Brain microvascular endothelial cell (primary cell): ENCODE measurements around the gene PCBP3.

Source experiments
- DNase-seq: peaks from one replicate; pipeline ENCODE4 v3.0.0-alpha.2; 2020
- H3K27ac ChIP-seq: fragments of 250-450 bp; sonication (Bioruptor Pico); 2 replicates; pipeline ENCODE4 v1.5.1; 2020; ENCODE audit warnings: mild to moderate bottlenecking, moderate library complexity
- H3K27me3 ChIP-seq: fragments of 250-450 bp; sonication (Bioruptor Pico); replicated peaks from 2 replicates; pipeline ENCODE4 v1.5.1; 2020; ENCODE audit warnings: mild to moderate bottlenecking
- H3K36me3 ChIP-seq: fragments of 250-450 bp; sonication (Bioruptor Pico); replicated peaks from 2 replicates; pipeline ENCODE4 v1.5.1; 2020; ENCODE audit warnings: mild to moderate bottlenecking
- H3K4me3 ChIP-seq: 2 replicates; pipeline ENCODE4 v1.5.1; 2011; ENCODE audit warnings: low read depth, mild to moderate bottlenecking, control low read depth, low read length, moderate library complexity
- CTCF ChIP-seq: IDR thresholded peaks from 2 replicates; pipeline ENCODE4 v1.5.1; 2011; ENCODE audit warnings: low read depth, mild to moderate bottlenecking, moderate library complexity, low read length, control low read depth, inconsistent platforms; ENCODE audit errors: missing control alignments
- in situ Hi-C: cut with HindIII; loops from 2 replicates; pipeline ENCODE4 v1.10.0; 2017; ENCODE audit warnings: low sequenced_read_pairs, low pct_ligation_motif_present

PCBP3 gene

GRCh38 chr21:45899317-45900033 is 255.9 kb downstream of the PCBP3 start:
- Histone ChIP-seq H3K36me3 (no peaks in the 10 kb centered on the region), H3K27me3 (no peaks in the 10 kb centered on the region), H3K4me3 (no peak overlapping the region), H3K27ac (no peak overlapping the region)
- in situ Hi-C loops, result no loop called here
- no peak for TF ChIP-seq CTCF
- no peak for DNase-seq

DNA sequence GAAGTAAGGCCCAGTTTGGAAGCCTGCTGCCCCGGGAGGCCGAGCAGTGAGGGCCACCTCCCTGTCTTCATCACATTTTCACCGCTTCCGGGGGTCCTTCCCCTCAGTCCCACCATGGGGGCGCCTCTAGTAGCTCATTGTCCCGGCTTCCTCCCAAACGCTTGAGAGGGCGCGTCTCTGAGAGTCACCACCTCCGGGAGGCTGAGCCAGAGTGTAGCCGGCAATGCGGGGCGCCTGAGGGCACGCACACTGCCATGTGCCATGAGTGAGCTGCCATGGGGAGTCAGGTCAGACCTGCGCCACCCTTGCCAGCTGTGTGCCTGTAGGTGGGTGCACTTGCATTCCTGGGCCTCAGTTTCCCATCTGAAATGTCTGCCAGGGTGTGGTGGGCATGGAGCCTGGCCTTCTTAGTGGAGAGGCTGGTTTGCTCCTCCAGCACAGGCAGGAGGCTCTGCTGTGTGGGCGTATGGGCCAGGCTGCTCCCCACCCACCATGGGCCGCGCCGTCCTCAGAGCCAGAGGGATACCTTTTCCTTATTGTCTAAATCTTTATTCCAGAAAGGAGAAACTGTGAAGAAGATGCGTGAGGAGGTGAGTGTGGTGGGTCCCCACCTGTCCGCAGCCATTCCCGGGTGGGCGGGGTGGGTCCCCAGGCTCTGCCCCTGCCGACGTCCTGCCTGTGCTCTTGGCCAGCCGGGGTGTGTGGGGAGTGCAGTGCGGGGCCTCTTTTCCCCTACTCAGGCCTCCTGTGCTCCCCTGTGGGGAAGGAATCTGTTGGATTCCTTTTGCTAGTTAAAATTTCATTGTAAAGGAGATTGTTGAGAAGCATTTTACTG is 256.7 kb downstream of the PCBP3 start:
- Histone ChIP-seq H3K36me3 (no peaks in the 10 kb centered on the region), H3K27ac (no peak overlapping the region), H3K27me3 (no peaks in the 10 kb centered on the region), H3K4me3 (no peak overlapping the region)
- TF ChIP-seq CTCF, result no peak
- DNase-seq, result no peak
- in situ Hi-C loops, result no loop called here

DNA sequence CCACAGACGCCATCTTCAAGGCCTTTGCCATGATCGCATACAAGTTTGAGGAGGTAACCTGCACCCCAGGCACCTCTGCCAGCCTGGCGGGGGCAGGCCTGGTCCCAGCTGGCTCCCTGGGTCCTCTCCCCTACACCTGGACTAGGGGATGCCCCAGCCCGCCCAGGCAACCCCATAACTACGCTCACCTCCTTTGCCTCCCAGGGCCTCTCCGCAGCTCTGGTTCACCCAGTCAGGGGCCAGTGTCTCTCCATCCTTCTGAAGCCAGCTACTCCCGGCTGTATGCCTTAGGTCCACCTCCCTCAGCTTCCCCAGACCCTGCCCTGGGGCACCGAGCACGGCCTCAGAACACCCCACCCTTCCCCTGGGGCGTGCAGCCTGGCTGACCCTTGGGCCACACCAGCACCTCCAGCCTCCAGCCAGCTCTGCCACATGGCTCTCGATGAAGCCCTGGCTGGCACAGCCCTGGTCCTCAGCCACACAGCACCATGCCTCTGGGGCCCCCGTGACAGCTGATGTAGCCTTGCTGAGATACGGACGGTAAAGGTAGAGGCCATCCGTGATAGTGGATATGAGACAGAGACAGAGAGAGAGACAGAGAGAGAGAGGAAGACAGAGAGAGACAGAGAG is 257.7 kb downstream of the PCBP3 start:
- Histone ChIP-seq H3K27me3 (no peaks in the 10 kb centered on the region), H3K36me3 (no peaks in the 10 kb centered on the region), H3K4me3 (no peak overlapping the region), H3K27ac (no peak overlapping the region)
- in situ Hi-C loops, result no loop called here
- no peak for DNase-seq
- no peak for TF ChIP-seq CTCF

DNA sequence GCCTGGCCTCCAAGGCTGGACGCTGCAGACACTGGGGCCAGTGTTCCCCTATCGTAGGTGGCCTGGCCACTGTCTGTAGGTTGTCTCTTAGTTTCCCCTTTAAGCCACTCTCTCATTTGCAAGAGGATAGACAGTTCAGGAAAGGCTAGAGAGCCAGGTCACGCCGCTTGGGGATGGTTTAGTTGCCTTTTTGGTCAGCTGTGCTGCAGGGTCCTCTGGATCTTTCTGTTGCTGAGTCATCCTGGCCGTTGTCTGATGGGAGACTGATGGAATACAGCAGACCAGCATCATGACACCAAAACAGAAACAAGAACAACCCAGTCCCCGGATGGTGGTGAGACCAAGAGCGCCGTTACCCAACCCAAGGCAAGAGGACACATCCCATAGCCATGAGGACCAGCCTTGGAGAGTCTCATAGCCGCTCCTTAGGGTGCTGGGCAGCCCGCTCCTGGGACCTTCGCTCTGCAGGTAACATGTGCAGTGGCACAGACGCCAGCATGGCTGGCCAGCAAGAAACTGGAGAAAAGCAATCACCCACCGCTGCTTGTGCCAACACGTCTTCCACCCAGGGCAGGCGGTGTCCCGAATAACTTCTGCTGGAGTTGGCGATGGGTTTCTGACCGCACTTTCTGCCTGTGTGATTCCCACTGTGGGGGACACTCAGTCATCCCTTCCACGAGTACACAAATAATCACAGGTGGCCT is 258.9 kb downstream of the PCBP3 start:
- in situ Hi-C loops, result no loop called here
- H3K27me3 ChIP-seq, result no peaks in the 10 kb centered on the region
- TF ChIP-seq CTCF, result no peak
- H3K36me3 ChIP-seq, result no peaks in the 10 kb centered on the region
- H3K27ac ChIP-seq, result no peak overlapping the region
- no peak overlapping the region for H3K4me3 ChIP-seq
- no peak for DNase-seq

DNA sequence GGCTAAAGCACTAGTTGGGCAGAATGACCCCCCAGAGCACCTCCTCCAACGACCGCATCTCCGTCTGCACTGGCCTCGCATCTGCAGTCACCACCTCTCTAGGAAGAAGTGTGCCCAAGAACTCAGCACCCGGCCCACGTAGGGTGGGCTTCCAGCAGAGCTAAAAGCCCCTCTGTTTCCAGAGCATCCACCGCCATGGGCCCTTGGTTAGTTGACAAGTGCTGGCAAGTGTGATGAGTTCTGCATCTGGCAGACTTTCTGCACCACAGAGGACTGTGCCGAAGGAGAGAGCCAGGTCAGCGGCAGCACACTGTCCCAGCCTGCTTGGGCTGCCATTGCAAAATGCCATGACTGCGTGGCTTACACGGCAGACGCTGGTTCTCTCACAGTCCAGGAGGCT is 261.7 kb downstream of the PCBP3 start:
- Histone ChIP-seq H3K4me3 (no peak overlapping the region), H3K36me3 (no peaks in the 10 kb centered on the region), H3K27ac (no peak overlapping the region), H3K27me3 (no peaks in the 10 kb centered on the region)
- TF ChIP-seq CTCF, result no peak
- no peak for DNase-seq
- in situ Hi-C loops, result no loop called here
